GM19372 (cell line): ENCODE results near the gene USP44.

Source experiments
- ATAC-seq: cut with Tn5 transposase; IDR thresholded peaks from one replicate; pipeline ENCODE4 v1.9.1; 2021; ENCODE audit warnings: mild to moderate bottlenecking, low read depth, moderate library complexity; ENCODE audit not compliant: unreplicated experiment

USP44 gene

GRCh38 chr12:95548539-95549391 lies 2.5 kb downstream of the USP44 start:
- ATAC-seq = no peak

GRCh38 chr12:95548056-95548538 lies 3.2 kb downstream of the USP44 start:
- ATAC-seq = no peak

GRCh38 chr12:95547522-95548055 lies 3.7 kb downstream of the USP44 start:
- no peak for ATAC-seq

- no peak for ATAC-seq
These were observed 4.8 kb downstream of the USP44 start for GRCh38 chr12:95546491-95546813.

GRCh38 chr12:95545731-95546490 lies 5.4 kb downstream of the USP44 start:
- ATAC-seq = no peak

- ATAC-seq = no peak
These were observed 6.0 kb downstream of the USP44 start for GRCh38 chr12:95545303-95545702.

- ATAC-seq = no peak
These were observed 6.5 kb downstream of the USP44 start for GRCh38 chr12:95544756-95545155.

- ATAC-seq = no peak
These were observed 8.0 kb downstream of the USP44 start for GRCh38 chr12:95543305-95543704.

GRCh38 chr12:95541436-95541835 lies 9.8 kb downstream of the USP44 start:
- ATAC-seq = no peak

- ATAC-seq = no peak
These were observed 12.6 kb downstream of the USP44 start for GRCh38 chr12:95538656-95539055.

- no peak for ATAC-seq
These were observed 13.3 kb downstream of the USP44 start for GRCh38 chr12:95538006-95538405.

GRCh38 chr12:95533985-95534384 lies 17.3 kb downstream of the USP44 start:
- ATAC-seq = no peak

- ATAC-seq = no peak
These were observed 18.4 kb downstream of the USP44 start for GRCh38 chr12:95532851-95533250.

GRCh38 chr12:95529693-95530225 lies 21.5 kb downstream of the USP44 start:
- ATAC-seq = no peak

- ATAC-seq = no peak
These were observed 22.8 kb downstream of the USP44 start for GRCh38 chr12:95528431-95528830.

- no peak for ATAC-seq
These were observed 28.6 kb downstream of the USP44 start for GRCh38 chr12:95522692-95523091.

- no peak for ATAC-seq
These were observed 30.5 kb downstream of the USP44 start for GRCh38 chr12:95520816-95521215.

GRCh38 chr12:95518944-95519343 lies 32.3 kb downstream of the USP44 start:
- ATAC-seq = no peak

GRCh38 chr12:95517246-95517645 lies 34.0 kb downstream of the USP44 start:
- no peak for ATAC-seq

GRCh38 chr12:95516757-95517156 lies 34.5 kb downstream of the USP44 start:
- no peak for ATAC-seq

GRCh38 chr12:95515197-95515596 lies 36.1 kb downstream of the USP44 start:
- no peak for ATAC-seq
